ENCODE data around the gene HEG1. TPM values are rescaled to one million over a fixed set of nuclear protein-coding genes. Genes with fewer than 3 reads are reported as not detected.

Gene HEG1
- total RNA-seq, 4 donors from 2014 or later: 6.0 to 52.8 (median 10.9) TPM

DNA sequence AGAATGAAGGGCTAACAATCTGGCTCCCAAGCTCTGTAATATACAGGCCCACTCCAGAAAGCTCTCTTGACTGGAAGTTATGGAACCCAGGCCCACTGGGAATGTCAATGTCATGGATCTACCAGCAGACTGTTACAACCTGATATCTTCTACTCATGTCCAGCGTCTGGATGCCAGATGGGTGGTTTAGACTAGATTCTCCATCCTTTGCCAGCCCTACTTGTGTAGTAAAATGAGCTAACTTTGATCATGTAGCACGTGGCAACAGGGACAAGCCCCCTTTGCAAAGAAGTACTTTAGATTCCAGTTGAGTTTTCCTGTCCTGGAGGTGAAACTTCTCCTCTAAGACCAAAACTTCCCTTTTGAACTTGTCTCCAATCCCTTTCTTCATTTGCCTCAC, 55.1 kb downstream of the HEG1 start:
- no peak for DNase-seq
- H3K9me3 ChIP-seq: no peaks in the 10 kb centered on the region
- H3K36me3 ChIP-seq: peaks cover 0 to 11% (median 0%) of the 10 kb centered on the region in 3 donors
- peaks cover 0 to 29% (median 0%) of the 10 kb centered on the region in 4 donors for H3K4me1 ChIP-seq
- no peak overlapping the region for H3K27ac ChIP-seq
- H3K4me3 ChIP-seq: no peak overlapping the region
- no peaks in the 10 kb centered on the region for H3K27me3 ChIP-seq
- no peak for TF ChIP-seq POLR2A (IDR thresholded peaks at IDR 0.05)
- TF ChIP-seq, protein P1, sequence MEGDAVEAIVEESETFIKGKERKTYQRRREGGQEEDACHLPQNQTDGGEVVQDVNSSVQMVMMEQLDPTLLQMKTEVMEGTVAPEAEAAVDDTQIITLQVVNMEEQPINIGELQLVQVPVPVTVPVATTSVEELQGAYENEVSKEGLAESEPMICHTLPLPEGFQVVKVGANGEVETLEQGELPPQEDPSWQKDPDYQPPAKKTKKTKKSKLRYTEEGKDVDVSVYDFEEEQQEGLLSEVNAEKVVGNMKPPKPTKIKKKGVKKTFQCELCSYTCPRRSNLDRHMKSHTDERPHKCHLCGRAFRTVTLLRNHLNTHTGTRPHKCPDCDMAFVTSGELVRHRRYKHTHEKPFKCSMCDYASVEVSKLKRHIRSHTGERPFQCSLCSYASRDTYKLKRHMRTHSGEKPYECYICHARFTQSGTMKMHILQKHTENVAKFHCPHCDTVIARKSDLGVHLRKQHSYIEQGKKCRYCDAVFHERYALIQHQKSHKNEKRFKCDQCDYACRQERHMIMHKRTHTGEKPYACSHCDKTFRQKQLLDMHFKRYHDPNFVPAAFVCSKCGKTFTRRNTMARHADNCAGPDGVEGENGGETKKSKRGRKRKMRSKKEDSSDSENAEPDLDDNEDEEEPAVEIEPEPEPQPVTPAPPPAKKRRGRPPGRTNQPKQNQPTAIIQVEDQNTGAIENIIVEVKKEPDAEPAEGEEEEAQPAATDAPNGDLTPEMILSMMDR (IDR thresholded peaks at IDR 0.05): no peak

DNA sequence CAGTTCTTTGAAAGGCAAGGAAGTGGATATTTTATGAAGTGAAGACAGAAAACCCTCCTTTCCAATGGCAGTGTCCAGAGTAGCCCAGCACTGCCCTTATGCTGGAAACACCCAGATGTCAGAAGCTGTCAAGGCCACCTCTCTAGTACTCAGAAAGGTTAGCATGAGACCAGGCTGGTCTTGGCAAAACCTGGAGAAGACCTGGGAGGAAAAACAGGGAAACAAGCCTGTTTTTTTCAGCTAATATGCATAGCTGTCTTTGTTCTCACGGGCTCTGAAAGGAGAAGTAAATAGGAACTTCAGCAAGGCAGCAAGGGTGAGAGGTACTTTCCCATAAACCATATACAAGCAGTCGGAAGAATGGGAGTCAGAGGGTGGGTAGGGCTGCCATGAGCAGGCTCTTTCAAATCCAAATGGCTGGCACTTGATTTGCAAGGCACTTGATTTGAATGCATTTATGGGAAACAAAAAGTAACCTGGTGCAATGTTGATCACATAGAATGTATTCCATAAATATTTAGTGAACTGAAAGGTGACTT, 55.8 kb downstream of the HEG1 start:
- no peak for TF ChIP-seq POLR2A (IDR thresholded peaks at IDR 0.05)
- TF ChIP-seq, protein P1 (IDR thresholded peaks at IDR 0.05): no peak
- H3K36me3 ChIP-seq: peaks cover 0 to 14% (median 0%) of the 10 kb centered on the region in 3 donors
- peaks cover 0 to 36% (median 0%) of the 10 kb centered on the region in 4 donors for H3K4me1 ChIP-seq
- H3K27me3 ChIP-seq: no peaks in the 10 kb centered on the region
- H3K4me3 ChIP-seq: no peak overlapping the region
- H3K27ac ChIP-seq: no peak overlapping the region
- H3K9me3 ChIP-seq: no peaks in the 10 kb centered on the region
- DNase-seq: no peak

DNA sequence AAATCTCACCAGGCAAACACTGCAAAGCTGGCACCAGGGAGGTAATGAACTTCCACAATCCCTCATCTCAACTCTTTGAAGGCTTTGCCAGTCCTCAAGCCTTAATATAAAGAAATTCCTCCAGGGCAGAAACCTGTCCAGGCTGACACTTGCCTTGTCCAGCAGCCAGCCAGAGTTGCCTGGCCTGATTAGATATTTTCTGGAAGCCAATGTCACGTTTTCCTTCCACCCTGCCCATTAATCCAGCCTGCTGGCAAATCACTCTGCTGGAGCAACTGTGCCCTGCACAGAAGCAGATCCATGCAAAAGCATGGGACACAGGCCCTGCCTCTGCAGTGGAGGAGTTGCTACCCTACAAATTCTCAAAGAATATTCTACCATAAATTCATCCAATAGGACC, 56.5 kb downstream of the HEG1 start:
- H3K9me3 ChIP-seq: no peaks in the 10 kb centered on the region
- H3K27ac ChIP-seq: no peak overlapping the region
- peaks cover 0 to 19% (median 0%) of the 10 kb centered on the region in 3 donors for H3K36me3 ChIP-seq
- H3K4me1 ChIP-seq: peaks cover 0 to 33% (median 0%) of the 10 kb centered on the region in 4 donors
- H3K27me3 ChIP-seq: no peaks in the 10 kb centered on the region
- H3K4me3 ChIP-seq: no peak overlapping the region
- DNase-seq: no peak
- TF ChIP-seq, protein P1 (IDR thresholded peaks at IDR 0.05): no peak
- no peak for TF ChIP-seq POLR2A (IDR thresholded peaks at IDR 0.05)

DNA sequence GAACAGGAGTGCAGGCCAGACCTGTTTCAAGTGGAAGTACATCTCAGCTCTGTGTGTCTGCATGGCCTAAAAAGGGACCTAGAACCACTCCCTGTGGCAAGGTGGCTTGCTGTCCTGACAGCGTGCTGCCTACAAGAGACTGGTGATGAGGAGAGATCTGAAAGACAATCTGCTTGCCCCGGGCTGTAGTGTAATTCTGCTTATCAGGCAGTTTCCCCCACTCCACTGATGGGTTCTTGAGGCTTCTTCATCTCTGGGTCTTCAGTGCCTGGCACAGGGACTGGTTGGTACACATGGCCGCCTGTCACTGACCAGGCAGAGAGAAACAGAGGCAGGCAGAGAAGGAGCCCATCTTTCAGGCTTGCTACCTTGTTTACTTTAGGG, 57.6 kb downstream of the HEG1 start:
- no peaks in the 10 kb centered on the region for H3K27me3 ChIP-seq
- no peak for DNase-seq
- TF ChIP-seq, protein P1 (IDR thresholded peaks at IDR 0.05): no peak
- TF ChIP-seq POLR2A (IDR thresholded peaks at IDR 0.05): no peak
- peaks cover 0 to 19% (median 0%) of the 10 kb centered on the region in 3 donors for H3K36me3 ChIP-seq
- H3K27ac ChIP-seq: no peak overlapping the region
- H3K4me3 ChIP-seq: no peak overlapping the region
- no peaks in the 10 kb centered on the region for H3K9me3 ChIP-seq
- H3K4me1 ChIP-seq: peaks cover 0 to 29% (median 0%) of the 10 kb centered on the region in 4 donors

DNA sequence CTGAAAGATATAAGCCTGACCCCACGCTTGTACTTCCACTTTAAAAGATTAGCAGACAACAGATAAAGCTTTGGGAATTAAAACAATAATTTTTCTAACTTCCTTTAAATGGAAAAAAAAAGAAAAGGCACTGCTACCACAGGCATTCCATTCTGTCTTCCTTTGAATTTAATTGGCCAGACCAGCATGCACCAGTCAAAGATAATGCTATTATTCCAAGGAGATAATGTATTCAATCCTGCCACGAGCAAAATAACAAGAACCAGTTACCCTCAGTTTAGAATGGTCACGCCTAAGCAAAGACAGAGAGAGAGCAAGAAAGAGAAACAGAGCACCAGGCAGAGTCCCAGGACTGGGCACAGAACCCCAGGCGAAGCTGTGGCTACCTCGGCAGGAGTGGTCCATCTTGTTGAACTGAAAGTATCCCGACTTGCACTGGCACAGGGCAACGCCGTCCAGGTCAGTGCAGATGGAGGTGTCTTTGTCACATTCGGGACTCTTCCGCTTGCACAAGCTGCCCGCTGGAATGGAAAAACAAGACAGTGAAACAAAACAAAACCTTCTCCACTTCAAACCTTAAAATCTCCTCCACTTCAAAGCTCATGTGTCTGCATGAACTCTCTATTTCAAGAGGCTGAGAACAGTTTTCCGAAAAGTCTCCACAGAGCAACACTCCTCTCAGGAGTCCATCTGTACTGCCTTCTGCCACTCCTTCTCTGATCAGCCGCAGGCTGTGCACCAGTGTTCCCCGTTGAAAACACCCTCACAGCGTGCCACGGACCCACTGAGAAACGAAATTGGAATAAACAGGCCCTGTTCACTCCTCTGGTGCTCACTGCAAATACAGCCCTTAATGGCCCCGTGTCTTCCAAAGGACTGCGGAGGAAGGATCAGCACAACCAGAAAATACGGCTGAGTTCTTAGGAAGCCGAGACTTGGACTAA, 58.2 kb downstream of the HEG1 start:
- Histone ChIP-seq H3K36me3 (peaks cover 0 to 19% (median 0%) of the 10 kb centered on the region in 3 donors), H3K27me3 (no peaks in the 10 kb centered on the region), H3K9me3 (no peaks in the 10 kb centered on the region), H3K4me1 (peaks cover 0 to 28% (median 0%) of the 10 kb centered on the region in 4 donors), H3K27ac (no peak overlapping the region), H3K4me3 (no peak overlapping the region)
- DNase-seq: no peak
- no peak for TF ChIP-seq POLR2A (IDR thresholded peaks at IDR 0.05)
- TF ChIP-seq, protein P1 (IDR thresholded peaks at IDR 0.05): no peak

Measured in Peyer's patch (tissue), 4 donors.